ENCODE data around the gene VPS8. TPM values are rescaled to one million over a fixed set of nuclear protein-coding genes. Genes with fewer than 3 reads are reported as not detected.

Gene VPS8
- total RNA-seq, 1 experiment from 2014 or later = 37.6 TPM

GRCh38 chr3:184773283-184774186 is 38.4 kb upstream of the VPS8 start:
- Histone ChIP-seq H3K9me3 (ENCODE audit: control insufficient read depth in 1 of 2, insufficient read depth in 1 of 2, low read depth in 1 of 2, low read length in 2 of 2) (no peaks in the 10 kb centered on the region), H3K79me2 (ENCODE audit: insufficient read depth, low read length) (no peaks in the 10 kb centered on the region), H3K36me3 (ENCODE audit: control insufficient read depth in 1 of 2, insufficient read depth in 2 of 2, low read length in 2 of 2) (no peaks in the 10 kb centered on the region), H3K27me3 (ENCODE audit: insufficient read depth, low read length) (0 out of 2 replicates have a peak, but pooled peaks cover 2% of the 10 kb centered on the region), H3K4me1 (ENCODE audit: control insufficient read depth in 1 of 2, insufficient read depth in 2 of 2, low read length in 2 of 2) (peaks cover 0 to 5% of the 10 kb centered on the region in 2 experiments; a peak in 1 of 4 replicates), H3K4me3 (replicated peaks in 1 of 2; ENCODE audit: low read depth in 1 of 2, low read length in 2 of 2) (no peak overlapping the region), H3K4me2 (ENCODE audit: low read length) (no peak overlapping the region), H3K9me2 (ENCODE audit: insufficient read depth) (no peaks in the 10 kb centered on the region), H3K9ac (ENCODE audit: low read length) (no peak overlapping the region), H4K20me1 (ENCODE audit: insufficient read depth) (no peaks in the 10 kb centered on the region), H2AFZ (ENCODE audit: low read depth, low read length, poor library complexity, severe bottlenecking) (no peak overlapping the region), H3K27ac (ENCODE audit: low read depth, low read length) (no peak overlapping the region)
- BruUV-seq (replicated peaks) = no TSS peak
- DNase-seq (ENCODE audit: low read depth, low spot score) (no peak), ATAC-seq (no peak)
- ChIA-PET POLR2A (interaction anchor here (0.7 kb wide), 2 partner anchors 208 to 324 kb away, joined by 4 to 8 read pairs; no protein-coding TSS in a partner anchor), RAD21 (ENCODE audit: low non-redundant PET in 1 of 2, low total read pairs in 2 of 2, uncharacterized antibody in 2 of 2, unreplicated experiment in 2 of 2) (interaction anchor here (0.8 to 1.1 kb wide), 2 partner anchors 212 to 213 kb away, joined by 3 read pairs; partner anchors contain the start of gene EPHB3 (in 1 of the 2)), CTCF (no interaction called here)
- TF ChIP-seq CBX3 (IDR thresholded peaks at IDR 0.05; ENCODE audit: low read depth) (no peak), REST (IDR thresholded peaks at IDR 0.05; ENCODE audit: low read depth) (no peak), JUND (IDR thresholded peaks at IDR 0.05) (no peak), EZH2phosphoT487 (IDR thresholded peaks at IDR 0.05; ENCODE audit: borderline replicate concordance) (no peak), SP1 (IDR thresholded peaks at IDR 0.05; ENCODE audit: low read depth) (no peak), FOSL1 (IDR thresholded peaks at IDR 0.05; ENCODE audit: low read depth) (no peak), YY1 (IDR thresholded peaks at IDR 0.05; ENCODE audit: extremely low read depth, insufficient replicate concordance, low read depth, low read length) (no peak), POLR2AphosphoS5 (IDR thresholded peaks at IDR 0.05; ENCODE audit: low read depth, low read length) (no peak), ZNF274 (IDR thresholded peaks at IDR 0.05; ENCODE audit: low read depth, low read length) (no peak), ZBTB33 (IDR thresholded peaks at IDR 0.05; ENCODE audit: extremely low read depth, insufficient replicate concordance, low read length) (no peak), ATF3 (IDR thresholded peaks at IDR 0.05) (no peak), POLR2A (IDR thresholded peaks at IDR 0.05; ENCODE audit: borderline replicate concordance, extremely low read depth, insufficient read depth, insufficient read length) (no peak), SRF (IDR thresholded peaks at IDR 0.05; ENCODE audit: low read depth) (no peak), EZH2 (IDR thresholded peaks at IDR 0.05) (no peak), MAX (IDR thresholded peaks at IDR 0.05) (no peak), CTCF (IDR thresholded peaks at IDR 0.05 in 2 of 3, conservative IDR thresholded peaks at IDR 0.05 in 1 of 3; ENCODE audit: borderline replicate concordance in 1 of 3, insufficient read depth in 1 of 3, low read depth in 2 of 3, low read length in 2 of 3) (no peak), EGR1 (IDR thresholded peaks at IDR 0.05; ENCODE audit: low read depth) (no peak)
- intact Hi-C loops (cut with micrococcal nuclease) = loop anchor here (10.0 kb wide), 1 partner anchor 399 kb away; the partner anchor contains the start of gene THPO

Data from HCT116 (cell line).